Large intestine (tissue), 3 donors: ENCODE data around the gene ABCA9. TPM values are rescaled to one million over a fixed set of nuclear protein-coding genes. Genes with fewer than 3 reads are reported as not detected.
"Not testable (repeated sequence)": the region's sequence is repeated elsewhere in the genome, so short reads cannot be mapped to it uniquely, and the experiment has no call there.

Experiments used
- DNase-seq, 2 donors: peaks; one replicate each; pipeline versions ENCODE4 v3.0.0 to v3.0.0-alpha.2; 2013
- H3K27ac ChIP-seq: one replicate; pipeline ENCODE4 v1.5.1; 2013; ENCODE audit warnings: low read length
- H3K27me3 ChIP-seq: 2 replicates; pipeline ENCODE4 v1.6.1; 2013; ENCODE audit warnings: low read length; ENCODE audit not compliant: control insufficient read depth, insufficient read depth
- H3K36me3 ChIP-seq: 2 replicates; pipeline ENCODE4 v1.6.1; 2013; ENCODE audit warnings: low read length; ENCODE audit not compliant: control insufficient read depth, insufficient read depth
- H3K4me1 ChIP-seq: one replicate; pipeline ENCODE4 v1.6.1; 2013; ENCODE audit warnings: low read length; ENCODE audit not compliant: control insufficient read depth, insufficient read depth
- H3K4me3 ChIP-seq: one replicate; pipeline ENCODE4 v1.5.1; 2013; ENCODE audit warnings: low read length
- H3K9me3 ChIP-seq: one replicate; pipeline ENCODE4 v1.6.1; 2013; ENCODE audit warnings: mild to moderate bottlenecking, low read depth, low read length, moderate library complexity; ENCODE audit not compliant: control insufficient read depth
- WGBS: methylation state at CpG from one replicate; pipeline ENCODE4 v1.1.5; 2013; ENCODE audit warnings: low lambda C conversion rate; ENCODE audit not compliant: insufficient coverage; 5-methylcytosine and 5-hydroxymethylcytosine counted together
- polyA plus RNA-seq: library from polyadenylated mRNA; unstranded; fragments of 120-200 nt; gene quantifications from one replicate; pipeline ENCODE4 v1.2.1, GENCODE V29; 2013

ABCA9 gene
- polyA plus RNA-seq, 1 donor, result 2.1 TPM

DNA sequence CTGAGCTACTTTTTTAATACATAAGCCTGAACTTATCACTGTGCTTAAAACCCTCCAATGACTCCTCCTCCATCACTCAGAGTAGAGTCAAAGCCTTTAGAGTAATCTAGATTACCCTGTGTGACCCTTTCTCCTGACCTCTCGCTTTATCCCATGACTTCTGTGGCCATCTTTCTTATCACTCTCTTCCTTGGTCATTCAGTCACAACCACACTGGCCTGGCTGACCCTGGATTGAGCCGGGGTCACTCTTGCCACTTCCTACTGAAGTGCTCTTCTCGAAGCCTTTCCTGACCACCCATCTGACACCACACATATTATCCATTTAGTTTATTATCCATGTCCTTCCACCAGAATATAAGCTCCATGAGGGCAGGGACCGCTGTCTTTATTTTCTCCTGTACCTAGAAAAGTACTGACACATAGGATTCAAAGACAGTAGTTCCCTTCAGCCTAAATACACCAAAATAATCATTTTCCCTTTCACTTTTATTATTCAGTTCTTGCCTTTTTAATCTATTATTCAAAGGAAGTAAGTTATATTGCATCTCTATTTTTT, 28.0 kb upstream of the ABCA9 start:
- DNase-seq, result no peak
- Histone ChIP-seq H3K9me3 (no peaks in the 10 kb centered on the region), H3K4me3 (no peak overlapping the region), H3K27ac (no peak overlapping the region), H3K27me3 (no peaks in the 10 kb centered on the region), H3K4me1 (peaks cover 2% of the 10 kb centered on the region), H3K36me3 (no peaks in the 10 kb centered on the region)
- WGBS, result 100% methylated on average over 2 of the region's 4 CpGs

DNA sequence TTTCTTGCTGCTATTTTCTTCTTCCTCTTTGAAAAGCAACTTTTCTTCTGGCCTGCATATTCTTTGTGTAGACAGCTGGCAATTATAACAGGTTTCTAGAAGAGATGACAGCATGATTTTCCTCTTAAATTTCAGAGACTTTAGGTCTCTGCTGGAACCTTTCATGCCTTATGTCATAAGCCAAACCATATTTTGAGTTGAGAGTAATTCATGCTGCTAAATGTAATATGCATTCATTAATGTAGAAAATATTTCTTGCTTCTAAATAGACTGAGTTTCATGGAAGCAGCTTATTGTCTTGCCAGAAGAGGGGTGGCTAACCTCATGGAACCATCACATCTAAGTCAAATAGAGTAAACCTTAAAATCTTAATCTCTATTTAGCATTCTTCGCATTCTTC, 25.9 kb upstream of the ABCA9 start:
- H3K4me3 ChIP-seq, result no peak overlapping the region
- H3K27ac ChIP-seq, result no peak overlapping the region
- WGBS, result 80% methylated on average over 1 of the region's 1 CpG
- no peaks in the 10 kb centered on the region for H3K9me3 ChIP-seq
- H3K36me3 ChIP-seq, result peaks cover 2% of the 10 kb centered on the region
- H3K27me3 ChIP-seq, result no peaks in the 10 kb centered on the region
- DNase-seq, result no peak
- no peaks in the 10 kb centered on the region for H3K4me1 ChIP-seq

DNA sequence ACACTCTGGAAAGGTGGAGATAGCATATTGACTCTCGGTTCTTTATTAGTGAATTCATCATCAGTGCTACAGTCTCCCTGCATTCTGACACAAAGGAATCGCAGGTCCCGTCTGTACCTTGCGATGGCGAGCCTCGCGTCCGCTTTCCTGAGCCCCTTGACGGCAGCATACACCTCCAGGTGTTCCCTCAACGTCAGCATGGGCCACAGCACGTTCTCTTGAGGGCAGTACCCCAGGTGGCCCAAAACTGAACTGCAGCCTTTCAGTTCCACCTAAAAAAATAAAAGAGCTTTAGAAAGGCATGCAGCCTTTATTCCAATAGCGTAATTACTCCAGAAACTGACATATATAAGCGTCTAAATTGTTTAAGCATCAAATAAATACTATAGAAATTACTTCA, 24.2 kb upstream of the ABCA9 start:
- WGBS, result 53% methylated on average over 3 of the region's 13 CpGs
- H3K27me3 ChIP-seq, result no peaks in the 10 kb centered on the region
- H3K4me3 ChIP-seq, result no peak overlapping the region
- peaks cover 2% of the 10 kb centered on the region for H3K36me3 ChIP-seq
- H3K27ac ChIP-seq, result no peak overlapping the region
- H3K4me1 ChIP-seq, result no peaks in the 10 kb centered on the region
- no peaks in the 10 kb centered on the region for H3K9me3 ChIP-seq
- peak in 1 of 2 donors; percentile 24 for DNase-seq

GRCh38 chr17:69082696-69083095, 22.0 kb upstream of the ABCA9 start:
- Histone ChIP-seq H3K9me3 (no peaks in the 10 kb centered on the region), H3K27me3 (no peaks in the 10 kb centered on the region), H3K36me3 (peaks cover 2% of the 10 kb centered on the region), H3K4me1 (no peaks in the 10 kb centered on the region), H3K27ac (no peak overlapping the region), H3K4me3 (no peak overlapping the region)
- no CpG with 5 or more reads among the region's 2 CpGs for WGBS
- DNase-seq, result no peak

DNA sequence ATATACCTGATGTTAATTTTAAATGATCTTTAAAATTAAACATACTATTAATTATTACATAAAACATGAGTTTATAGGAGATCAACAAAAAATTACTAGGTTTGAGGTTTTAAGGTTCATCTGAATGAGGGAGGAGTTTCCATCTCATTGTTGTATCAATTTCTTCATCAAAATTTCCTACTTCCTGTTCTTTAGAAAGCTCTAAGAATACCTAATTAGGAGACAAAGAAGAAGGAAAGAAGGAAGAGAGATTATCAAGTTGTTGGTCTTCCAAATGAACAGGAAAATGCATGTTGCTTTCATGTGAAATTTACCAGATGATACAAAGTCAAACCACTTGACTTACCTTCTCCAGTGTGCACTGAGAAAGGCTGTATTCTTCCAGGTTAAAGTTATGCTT, 18.1 kb upstream of the ABCA9 start:
- no peak for DNase-seq
- H3K27ac ChIP-seq, result no peak overlapping the region
- no peaks in the 10 kb centered on the region for H3K27me3 ChIP-seq
- no peaks in the 10 kb centered on the region for H3K9me3 ChIP-seq
- no peaks in the 10 kb centered on the region for H3K4me1 ChIP-seq
- no peak overlapping the region for H3K4me3 ChIP-seq
- H3K36me3 ChIP-seq, result peaks cover 2% of the 10 kb centered on the region

DNA sequence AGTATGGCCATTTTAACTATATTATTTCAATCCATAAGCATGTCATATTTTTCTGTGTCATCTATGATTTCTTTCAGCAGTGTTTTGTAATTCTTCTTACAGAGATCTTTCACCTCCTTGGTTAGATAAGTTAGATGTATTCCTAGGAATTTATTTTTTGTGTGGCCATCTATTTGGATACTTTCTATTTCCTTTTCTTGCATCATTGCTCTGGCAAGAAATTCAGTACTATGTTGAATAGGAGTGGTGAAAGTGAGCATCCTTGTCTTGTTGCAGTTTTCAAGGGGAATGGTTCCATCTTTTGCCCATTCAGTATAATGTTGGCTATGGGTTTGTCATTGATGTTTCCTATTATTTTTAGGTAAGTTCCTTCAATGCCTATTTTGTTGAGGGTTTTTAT, 15.1 kb upstream of the ABCA9 start:
- H3K27me3 ChIP-seq, result no peaks in the 10 kb centered on the region

GRCh38 chr17:69073392-69073791, 12.7 kb upstream of the ABCA9 start:
- not testable (repeated sequence) for H3K36me3 ChIP-seq, H3K9me3 ChIP-seq, DNase-seq, H3K4me3 ChIP-seq, H3K27ac ChIP-seq, H3K27me3 ChIP-seq, H3K4me1 ChIP-seq

More for the DNA sequence above, 15.1 kb upstream of the ABCA9 start:
- no peaks in the 10 kb centered on the region for H3K4me1 ChIP-seq
- no peaks in the 10 kb centered on the region for H3K9me3 ChIP-seq
- H3K27ac ChIP-seq, result no peak overlapping the region
- H3K36me3 ChIP-seq, result no peaks in the 10 kb centered on the region
- no peak overlapping the region for H3K4me3 ChIP-seq
- no peak for DNase-seq

- not testable (repeated sequence) for DNase-seq, H3K27me3 ChIP-seq
- no CpG with 5 or more reads among the region's 1 CpG for WGBS
Observed at GRCh38 chr17:69072803-69073256, 12.1 kb upstream of the ABCA9 start.

DNA sequence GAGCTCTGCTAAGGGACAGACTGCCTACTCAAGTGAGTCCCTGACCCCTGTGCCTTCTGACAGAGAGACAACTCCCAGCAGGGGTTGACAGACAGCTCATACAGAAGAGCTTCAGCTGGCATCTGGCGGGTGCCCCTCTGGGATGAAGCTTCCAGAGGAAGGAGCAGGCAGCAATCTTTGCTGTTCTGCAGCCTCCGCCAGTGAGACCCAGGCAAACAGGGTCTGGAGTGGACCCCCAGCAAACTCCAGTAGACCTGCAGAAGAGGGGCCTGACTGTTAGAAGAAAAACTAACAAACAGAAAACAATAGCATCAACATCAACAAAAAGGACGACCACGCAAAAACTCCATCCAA, 10.5 kb upstream of the ABCA9 start:
- DNase-seq, H3K9me3 ChIP-seq, H3K27ac ChIP-seq, H3K27me3 ChIP-seq, H3K4me1 ChIP-seq, H3K4me3 ChIP-seq, H3K36me3 ChIP-seq: not testable (repeated sequence)
- WGBS, result no CpG with 5 or more reads among the region's 4 CpGs

More at GRCh38 chr17:69072803-69073256, 12.1 kb upstream of the ABCA9 start:
- not testable (repeated sequence) for H3K4me3 ChIP-seq, H3K36me3 ChIP-seq, H3K4me1 ChIP-seq, H3K9me3 ChIP-seq, H3K27ac ChIP-seq

- not testable (repeated sequence) for H3K4me3 ChIP-seq, DNase-seq, H3K27ac ChIP-seq, H3K4me1 ChIP-seq, H3K27me3 ChIP-seq, H3K36me3 ChIP-seq, H3K9me3 ChIP-seq
- no CpG with 5 or more reads among the region's 12 CpGs for WGBS
Observed at GRCh38 chr17:69070378-69071232, 9.9 kb upstream of the ABCA9 start.

DNA sequence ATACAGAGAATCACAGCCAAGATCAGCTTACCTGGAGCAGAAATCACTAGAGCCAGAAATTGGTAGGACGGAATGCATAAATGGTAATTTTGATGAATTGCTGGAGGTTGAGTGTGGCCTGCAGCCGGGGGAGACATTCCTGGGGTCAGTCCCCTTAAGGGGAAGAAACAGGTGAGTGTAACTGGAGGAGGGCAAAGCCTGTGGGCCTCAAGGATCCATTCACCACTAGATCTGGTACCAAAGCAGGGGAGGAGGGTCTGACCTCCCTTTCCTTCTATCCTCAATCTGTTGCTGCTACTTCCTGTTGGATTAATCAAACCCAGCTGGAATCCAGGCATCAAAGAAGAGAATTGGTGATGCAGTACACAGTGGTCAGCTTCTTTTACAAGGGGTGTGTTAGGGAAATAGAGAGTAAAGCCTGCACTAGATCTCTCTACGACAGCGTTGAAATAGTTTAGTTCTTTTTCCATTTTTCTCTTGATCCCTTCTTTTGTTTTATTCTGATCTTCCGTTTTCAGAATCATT, 8.6 kb upstream of the ABCA9 start:
- Histone ChIP-seq H3K9me3 (no peaks in the 10 kb centered on the region), H3K36me3 (no peaks in the 10 kb centered on the region), H3K4me1 (no peaks in the 10 kb centered on the region), H3K27ac (no peak overlapping the region), H3K27me3 (no peaks in the 10 kb centered on the region), H3K4me3 (no peak overlapping the region)
- WGBS, result 95% methylated on average over 4 of the region's 5 CpGs
- no peak for DNase-seq
